NCI-H1436 treated with DMSO at 0.1 percent for 48 hours (cell line): ENCODE data around the gene PDK2.
A peak's percentile ranks its signal among the peaks of the same experiment; 100 is the strongest.

Source experiments
- DNase-seq: peaks from one replicate; lab custom pipeline; 2025; lab: John Stamatoyannopoulos, UW

PDK2 gene

GRCh38 chr17:50079334-50080095 is 15.6 kb upstream of the PDK2 start:
- DNase-seq = no peak

DNA sequence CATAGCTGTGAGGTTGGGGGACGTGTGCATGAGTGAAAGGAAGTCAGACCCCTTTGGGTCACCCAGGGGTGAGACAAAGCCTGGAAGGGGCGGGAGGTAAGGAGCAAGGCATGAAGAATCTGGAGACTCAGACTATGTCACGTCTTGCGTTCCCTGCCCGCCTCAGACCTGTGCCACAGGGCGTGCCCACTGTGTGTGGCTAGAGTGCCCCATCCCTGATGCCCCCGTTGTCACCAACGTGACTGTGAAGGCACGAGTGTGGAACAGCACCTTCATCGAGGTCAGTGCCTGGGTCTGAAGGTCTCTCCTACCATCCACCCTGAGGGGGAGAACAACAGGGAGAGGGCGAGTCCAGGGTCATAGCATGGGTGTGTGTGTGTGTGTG is 15.1 kb upstream of the PDK2 start:
- no peak for DNase-seq

DNA sequence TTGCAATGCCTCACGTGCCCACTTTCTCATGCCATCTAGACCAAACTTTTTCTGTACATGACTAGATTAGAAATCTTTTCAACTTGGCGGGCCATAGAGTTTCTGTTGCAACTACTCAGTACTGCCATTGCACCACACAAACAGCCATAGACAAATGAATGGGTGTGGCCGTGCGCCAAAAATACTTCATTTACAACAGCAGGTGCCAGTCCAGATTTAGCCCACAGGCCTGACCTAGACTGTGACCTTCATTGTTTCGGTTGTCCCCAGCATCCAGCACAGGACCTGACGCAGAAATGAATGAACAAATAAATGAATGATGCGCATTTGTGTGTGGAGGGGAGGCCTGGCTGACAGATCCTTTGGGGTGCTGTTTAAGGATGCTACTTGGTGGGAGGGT is 14.3 kb upstream of the PDK2 start:
- no peak for DNase-seq

GRCh38 chr17:50081757-50082156 is 13.4 kb upstream of the PDK2 start:
- no peak for DNase-seq

DNA sequence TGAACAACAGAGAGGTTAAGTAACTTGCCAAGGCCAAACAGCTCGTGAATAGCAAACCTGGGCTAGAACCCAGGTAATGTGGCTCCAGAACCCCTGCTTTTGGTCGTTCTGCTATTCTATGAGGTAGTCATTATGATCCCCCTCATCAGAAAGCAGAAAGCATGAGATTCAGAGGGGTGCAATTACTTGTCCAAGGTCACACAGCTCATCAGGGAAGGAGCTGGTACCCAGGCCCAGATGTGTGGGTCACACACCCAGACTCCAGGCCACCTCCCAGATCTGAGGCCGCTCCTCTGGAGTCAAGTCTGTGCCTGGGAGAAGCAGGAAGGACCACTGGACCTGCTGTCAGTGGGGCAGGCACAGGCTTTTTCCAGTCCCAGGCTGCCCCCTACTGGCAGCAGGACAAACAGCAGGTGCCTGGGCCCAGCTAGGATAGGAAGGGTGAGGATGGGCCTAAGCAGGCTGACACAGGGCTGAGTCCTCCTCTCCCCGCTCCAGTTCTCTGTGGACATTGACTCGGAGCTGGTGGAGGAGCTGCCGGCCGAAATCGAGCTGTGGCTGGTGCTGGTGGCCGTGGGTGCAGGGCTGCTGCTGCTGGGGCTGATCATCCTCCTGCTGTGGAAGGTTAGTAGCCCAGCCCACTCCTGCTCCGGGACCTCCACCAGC is 7.8 kb upstream of the PDK2 start:
- DNase-seq = peak; percentile 5

DNA sequence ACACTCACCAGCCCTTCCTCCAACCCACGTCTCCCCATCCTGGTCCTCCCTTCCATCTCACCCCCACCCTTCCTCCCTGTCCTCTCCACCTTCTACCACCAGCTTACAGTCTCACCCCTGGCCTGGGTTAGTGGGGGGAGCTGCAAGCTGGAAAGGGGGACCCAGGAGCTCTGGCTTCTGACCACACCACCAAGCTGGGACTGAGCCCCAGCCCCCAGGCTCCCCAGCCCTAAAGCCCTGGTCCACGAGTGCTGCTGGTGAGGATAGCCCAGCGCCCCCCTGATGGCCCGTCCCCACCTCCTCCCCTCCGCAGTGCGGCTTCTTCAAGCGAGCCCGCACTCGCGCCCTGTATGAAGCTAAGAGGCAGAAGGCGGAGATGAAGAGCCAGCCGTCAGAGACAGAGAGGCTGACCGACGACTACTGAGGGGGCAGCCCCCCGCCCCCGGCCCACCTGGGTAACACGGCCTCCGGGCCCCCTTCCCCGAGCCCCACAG is 7.2 kb upstream of the PDK2 start:
- DNase-seq = no peak

DNA sequence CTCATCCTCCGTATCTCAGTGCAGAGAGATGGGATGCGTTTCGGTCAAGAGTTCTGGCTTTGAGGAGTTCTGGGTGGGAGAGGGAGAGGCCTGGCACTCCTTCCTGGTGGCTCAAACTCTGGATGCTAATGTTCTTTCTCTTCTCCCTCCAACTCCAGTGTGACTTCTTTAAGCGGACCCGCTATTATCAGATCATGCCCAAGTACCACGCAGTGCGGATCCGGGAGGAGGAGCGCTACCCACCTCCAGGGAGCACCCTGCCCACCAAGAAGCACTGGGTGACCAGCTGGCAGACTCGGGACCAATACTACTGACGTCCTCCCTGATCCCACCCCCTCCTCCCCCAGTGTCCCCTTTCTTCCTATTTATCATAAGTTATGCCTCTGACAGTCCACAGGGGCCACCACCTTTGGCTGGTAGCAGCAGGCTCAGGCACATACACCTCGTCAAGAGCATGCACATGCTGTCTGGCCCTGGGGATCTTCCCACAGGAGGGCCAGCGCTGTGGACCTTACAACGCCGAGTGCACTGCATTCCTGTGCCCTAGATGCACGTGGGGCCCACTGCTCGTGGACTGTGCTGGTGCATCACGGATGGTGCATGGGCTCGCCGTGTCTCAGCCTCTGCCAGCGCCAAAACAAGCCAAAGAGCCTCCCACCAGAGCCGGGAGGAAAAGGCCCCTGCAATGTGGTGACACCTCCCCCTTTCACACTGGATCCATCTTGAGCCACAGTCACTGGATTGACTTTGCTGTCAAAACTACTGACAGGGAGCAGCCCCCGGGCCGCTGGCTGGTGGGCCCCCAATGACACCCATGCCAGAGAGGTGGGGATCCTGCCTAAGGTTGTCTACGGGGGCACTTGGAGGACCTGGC is 6.0 kb upstream of the PDK2 start:
- DNase-seq = no peak

DNA sequence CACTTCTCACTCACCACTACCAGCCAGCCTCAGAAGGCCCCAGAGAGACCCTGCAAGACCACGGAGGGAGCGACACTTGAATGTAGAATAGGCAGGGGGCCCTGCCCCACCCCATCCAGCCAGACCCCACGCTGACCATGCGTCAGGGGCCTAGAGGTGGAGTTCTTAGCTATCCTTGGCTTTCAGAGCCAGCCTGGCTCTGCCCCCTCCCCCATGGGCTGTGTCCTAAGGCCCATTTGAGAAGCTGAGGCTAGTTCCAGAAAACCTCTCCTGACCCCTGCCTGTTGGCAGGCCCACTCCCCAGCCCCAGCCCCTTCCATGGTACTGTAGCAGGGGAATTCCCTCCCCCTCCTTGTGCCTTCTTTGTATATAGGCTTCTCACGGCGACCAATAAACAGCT is 5.1 kb upstream of the PDK2 start:
- no peak for DNase-seq

GRCh38 chr17:50090971-50091917 is 3.9 kb upstream of the PDK2 start:
- no peak for DNase-seq

DNA sequence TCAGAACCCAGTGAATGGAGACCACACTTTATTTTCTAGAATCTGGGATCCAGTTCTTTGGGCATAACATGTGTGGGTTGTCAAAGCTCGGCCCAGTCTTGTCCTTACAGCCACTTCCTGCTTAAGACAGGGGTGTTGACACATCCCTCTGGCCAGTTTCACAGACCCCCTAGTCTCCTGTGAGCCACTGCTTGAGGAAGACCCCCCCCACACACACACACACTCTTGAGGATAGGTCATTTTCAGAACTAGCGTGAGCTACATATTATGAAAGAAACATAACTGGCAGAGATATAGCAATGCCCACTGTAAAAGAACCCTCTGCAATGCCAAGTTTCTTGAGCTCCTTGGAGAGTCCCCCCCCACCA is 3.2 kb upstream of the PDK2 start:
- no peak for DNase-seq

DNA sequence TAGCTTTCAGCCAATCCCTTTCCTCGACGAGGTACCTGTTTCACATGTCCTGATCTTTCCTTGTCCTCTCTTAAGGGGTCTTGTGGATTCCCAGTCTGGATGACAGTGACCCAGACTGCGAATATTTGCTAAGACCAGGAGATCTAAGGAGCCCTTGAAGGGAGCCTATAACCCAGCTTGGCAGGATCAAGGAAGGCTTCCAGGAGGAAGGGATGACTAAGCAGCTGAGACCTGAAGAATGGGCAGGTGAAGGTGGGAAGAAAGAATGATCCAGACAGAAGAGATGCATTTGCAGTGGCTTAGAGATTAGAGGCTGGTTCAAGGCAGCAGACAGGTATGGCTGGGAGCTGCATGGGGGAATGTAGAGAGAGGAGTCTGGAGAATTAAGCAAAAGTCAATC is 1.9 kb upstream of the PDK2 start:
- DNase-seq = no peak

DNA sequence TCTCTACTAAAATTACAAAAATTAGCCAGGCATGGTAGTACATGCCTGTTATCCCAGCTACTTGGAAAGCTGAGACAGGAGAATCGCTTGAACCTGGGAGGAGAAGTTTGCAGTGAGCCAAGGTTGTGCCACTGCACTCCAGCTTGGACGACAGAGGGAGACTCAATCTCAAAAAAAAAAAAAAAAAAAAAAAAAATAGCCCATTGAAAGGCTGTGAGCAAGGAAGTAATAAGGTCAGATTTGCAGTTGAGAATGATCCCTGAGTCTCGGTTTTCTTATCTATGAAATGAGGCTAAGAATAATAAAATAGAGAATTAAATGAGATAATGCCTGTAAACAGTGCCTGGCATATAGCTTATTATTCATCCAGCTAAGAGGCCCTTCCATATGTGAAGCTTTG is 1.3 kb upstream of the PDK2 start:
- no peak for DNase-seq

GRCh38 chr17:50094243-50094752 is 853 bp upstream of the PDK2 start:
- DNase-seq = peak; percentile 74

DNA sequence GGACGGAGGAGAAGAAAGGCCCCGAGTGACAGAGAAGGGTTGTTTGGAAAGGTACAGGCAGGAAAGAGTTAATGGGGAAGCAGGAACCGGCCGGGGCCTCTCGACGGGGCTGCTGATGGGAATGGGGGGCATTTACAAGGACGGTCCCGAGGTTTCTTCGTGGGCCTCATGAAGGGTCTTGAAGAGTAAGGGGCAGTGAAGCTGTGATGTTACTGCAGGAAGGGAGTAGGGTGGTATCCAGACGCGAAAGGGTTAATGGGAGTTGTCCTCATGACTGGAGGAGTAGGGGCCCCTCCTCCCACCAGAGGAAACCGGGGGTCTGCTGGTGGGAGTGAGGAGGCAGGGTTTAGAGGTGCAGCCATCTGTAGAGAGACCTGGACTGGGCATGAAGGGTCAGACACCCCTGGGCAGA is 481 bp downstream of the PDK2 start:
- DNase-seq = no peak

GRCh38 chr17:50096092-50096491 is 941 bp downstream of the PDK2 start:
- DNase-seq = no peak

GRCh38 chr17:50096758-50097157 is 1.6 kb downstream of the PDK2 start:
- DNase-seq = no peak

DNA sequence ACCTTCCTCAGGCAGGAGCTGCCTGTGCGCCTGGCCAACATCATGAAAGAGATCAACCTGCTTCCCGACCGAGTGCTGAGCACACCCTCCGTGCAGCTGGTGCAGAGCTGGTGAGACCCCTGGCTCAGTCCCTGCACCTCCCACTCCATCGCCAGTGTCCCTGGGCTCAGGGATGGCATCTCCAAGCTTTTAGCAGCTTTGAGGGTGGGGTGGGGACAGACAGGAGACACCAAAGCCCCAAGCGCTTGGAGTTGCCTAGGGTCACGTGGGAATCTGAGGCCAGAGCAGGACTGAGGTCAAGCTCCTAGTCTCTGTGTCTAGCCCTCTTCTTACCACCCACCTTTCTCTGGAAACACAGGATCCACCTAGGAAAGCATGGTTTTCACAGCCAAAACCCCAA is 2.3 kb downstream of the PDK2 start:
- no peak for DNase-seq

GRCh38 chr17:50097926-50098325 is 2.8 kb downstream of the PDK2 start:
- no peak for DNase-seq

GRCh38 chr17:50098583-50098982 is 3.4 kb downstream of the PDK2 start:
- DNase-seq = no peak

DNA sequence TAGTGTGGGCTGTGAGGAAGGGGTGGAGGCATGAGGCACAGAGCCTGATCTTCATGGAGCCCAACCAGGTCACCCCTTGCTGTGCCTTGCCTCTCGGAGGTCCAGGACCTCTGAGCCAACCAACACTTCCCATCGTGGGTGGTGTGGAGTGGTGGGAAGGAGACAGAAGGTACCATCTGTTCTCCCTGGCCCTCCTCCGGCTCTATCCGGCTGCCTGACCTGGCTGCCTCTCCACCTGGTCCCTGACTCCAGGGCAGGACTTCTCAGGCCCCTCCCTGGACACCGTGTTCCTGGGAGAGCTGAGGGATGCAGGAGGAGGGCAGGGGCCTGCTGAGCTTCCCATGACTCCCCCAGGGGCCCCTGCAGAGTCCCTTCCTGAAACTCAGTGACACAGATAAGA is 3.9 kb downstream of the PDK2 start:
- DNase-seq = no peak

- DNase-seq = no peak
Observed at GRCh38 chr17:50100480-50100883, 5.3 kb downstream of the PDK2 start.
